Gastrocnemius medialis (tissue), 4 donors: ENCODE data around the gene MAP3K13.

Experiments
- POLR2A ChIP-seq, 2 donors: fragments of 450-650 bp; IDR thresholded peaks; one replicate each; pipeline ENCODE4 v1.6.1; 2017; ENCODE audit warnings: antibody characterized with exemption in 2 of 2, mild to moderate bottlenecking in 2 of 2, moderate library complexity in 2 of 2
- TF ChIP-seq, protein P1 (sequence below), 5 experiments: fragments of 450-650 bp in 3 of 5; fragments of 200-600 bp in 2 of 5; sonication (generic) in 2 of 5; IDR thresholded peaks in 4 of 5; conservative IDR thresholded peaks in 1 of 5; 1 replicate in 4 of 5; 2 replicates in 1 of 5; pipeline ENCODE4 v1.5.1; 2016 to 2019; ENCODE audit warnings: antibody characterized with exemption in 5 of 5, mild to moderate bottlenecking in 3 of 5, moderate library complexity in 3 of 5

DNA sequence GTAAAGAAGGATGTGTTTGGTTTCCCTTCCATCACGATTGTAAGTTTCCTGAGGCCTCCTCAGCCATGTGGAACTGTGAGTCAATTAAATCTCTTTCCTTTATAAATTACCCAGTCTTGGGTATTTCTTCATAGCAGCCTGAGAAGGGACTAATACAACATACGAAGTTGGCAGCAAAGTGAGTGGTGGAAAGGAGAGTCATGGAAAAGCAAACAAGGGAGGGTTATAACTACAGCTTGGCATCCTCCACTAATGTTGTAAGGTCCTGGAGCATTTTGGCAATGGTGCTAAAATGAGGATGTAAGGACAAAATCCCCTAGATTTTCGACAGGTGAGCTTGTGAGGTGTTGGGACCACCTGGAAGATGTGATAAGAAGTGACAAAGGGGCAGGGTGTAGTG is 141.7 kb downstream of the MAP3K13 start:
- TF ChIP-seq, protein P1, sequence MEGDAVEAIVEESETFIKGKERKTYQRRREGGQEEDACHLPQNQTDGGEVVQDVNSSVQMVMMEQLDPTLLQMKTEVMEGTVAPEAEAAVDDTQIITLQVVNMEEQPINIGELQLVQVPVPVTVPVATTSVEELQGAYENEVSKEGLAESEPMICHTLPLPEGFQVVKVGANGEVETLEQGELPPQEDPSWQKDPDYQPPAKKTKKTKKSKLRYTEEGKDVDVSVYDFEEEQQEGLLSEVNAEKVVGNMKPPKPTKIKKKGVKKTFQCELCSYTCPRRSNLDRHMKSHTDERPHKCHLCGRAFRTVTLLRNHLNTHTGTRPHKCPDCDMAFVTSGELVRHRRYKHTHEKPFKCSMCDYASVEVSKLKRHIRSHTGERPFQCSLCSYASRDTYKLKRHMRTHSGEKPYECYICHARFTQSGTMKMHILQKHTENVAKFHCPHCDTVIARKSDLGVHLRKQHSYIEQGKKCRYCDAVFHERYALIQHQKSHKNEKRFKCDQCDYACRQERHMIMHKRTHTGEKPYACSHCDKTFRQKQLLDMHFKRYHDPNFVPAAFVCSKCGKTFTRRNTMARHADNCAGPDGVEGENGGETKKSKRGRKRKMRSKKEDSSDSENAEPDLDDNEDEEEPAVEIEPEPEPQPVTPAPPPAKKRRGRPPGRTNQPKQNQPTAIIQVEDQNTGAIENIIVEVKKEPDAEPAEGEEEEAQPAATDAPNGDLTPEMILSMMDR (IDR thresholded peaks at IDR 0.05 in 4 of 5, conservative IDR thresholded peaks at IDR 0.05 in 1 of 5): no peak
- no peak for TF ChIP-seq POLR2A (IDR thresholded peaks at IDR 0.05)
